Tibial nerve (tissue), 4 donors: ENCODE data around the gene CHRNG. TPM values are rescaled to one million over a fixed set of nuclear protein-coding genes. Genes with fewer than 3 reads are reported as not detected.

ENCODE experiments used
- DNase-seq, 2 donors: peaks; one replicate each; pipeline ENCODE4 v3.0.0-alpha.2; 2019; ENCODE audit warnings: low spot score in 2 of 2
- H3K27ac ChIP-seq, 4 donors: fragments of 200-600 bp; sonication (generic) in 3 of 4; one replicate each; pipeline ENCODE4 v1.5.1; 2017 to 2019; ENCODE audit warnings: mild to moderate bottlenecking in 1 of 4
- H3K27me3 ChIP-seq, 2 donors: fragments of 200-600 bp; sonication (generic) in 1 of 2; one replicate each; pipeline versions ENCODE4 v1.5.1 to v1.6.0; 2017 to 2019
- H3K36me3 ChIP-seq, 3 donors: fragments of 200-600 bp; sonication (generic); one replicate each; pipeline ENCODE4 v1.5.1; 2018 to 2019
- H3K4me1 ChIP-seq, 4 donors: fragments of 200-600 bp; sonication (generic) in 3 of 4; one replicate each; pipeline ENCODE4 v1.5.1; 2017 to 2019
- H3K4me3 ChIP-seq, 4 donors: fragments of 200-600 bp; sonication (generic) in 3 of 4; one replicate each; pipeline ENCODE4 v1.5.1; 2017 to 2019; ENCODE audit warnings: mild to moderate bottlenecking in 1 of 4, moderate library complexity in 1 of 4
- H3K9me3 ChIP-seq, 4 donors: fragments of 200-600 bp; sonication (generic) in 3 of 4; one replicate each; pipeline ENCODE4 v1.5.1; 2017 to 2019
- CTCF ChIP-seq, 5 experiments: fragments of 200-600 bp in 3 of 5; fragments of 450-650 bp in 2 of 5; sonication (generic) in 3 of 5; IDR thresholded peaks; one replicate each; pipeline ENCODE4 v1.5.1; 2016 to 2019; ENCODE audit warnings: antibody characterized with exemption in 5 of 5, mild to moderate bottlenecking in 3 of 5, moderate library complexity in 2 of 5
- EP300 ChIP-seq, 2 donors: sonication (generic); formaldehyde crosslinking; IDR thresholded peaks; one replicate each; pipeline ENCODE4 v1.6.1; 2017; ENCODE audit warnings: antibody characterized with exemption in 2 of 2, mild to moderate bottlenecking in 1 of 2
- POLR2A ChIP-seq, 2 donors: fragments of 450-650 bp; IDR thresholded peaks; one replicate each; pipeline ENCODE4 v1.6.1; 2017; ENCODE audit warnings: antibody characterized with exemption in 2 of 2, mild to moderate bottlenecking in 2 of 2, moderate library complexity in 2 of 2
- WGBS, 2 donors: methylation state at CpG; one replicate each; pipeline ENCODE4 v1.1.5; 2018; 5-methylcytosine and 5-hydroxymethylcytosine counted together
- total RNA-seq, 4 donors: library from RNA; depleted of rRNA; stranded (reverse); fragments of >200 nt; gene quantifications; one replicate each; pipeline ENCODE4 v1.1.0, GENCODE V29; 2016

Gene CHRNG
- total RNA-seq, 4 donors from 2014 or later = not detected

- no peak for DNase-seq
- Histone ChIP-seq H3K27me3 (no peaks in the 10 kb centered on the region), H3K4me3 (no peak overlapping the region), H3K9me3 (peaks cover 0 to 11% (median 0%) of the 10 kb centered on the region in 4 donors), H3K27ac (no peak overlapping the region), H3K4me1 (peaks cover 0 to 15% (median 0%) of the 10 kb centered on the region in 4 donors), H3K36me3 (peaks cover 0 to 41% (median 0%) of the 10 kb centered on the region in 3 donors)
- TF ChIP-seq CTCF (IDR thresholded peaks at IDR 0.05) (no peak), EP300 (IDR thresholded peaks at IDR 0.05) (no peak), POLR2A (IDR thresholded peaks at IDR 0.05) (no peak)
- WGBS, 2 donors = 88 to 94% methylated on average over 17 of the region's 17 CpGs
These were observed 6.3 kb downstream of the CHRNG start for GRCh38 chr2:232545511-232546375.

GRCh38 chr2:232547991-232548390 lies 8.5 kb downstream of the CHRNG start:
- H3K4me1 ChIP-seq = peaks cover 0 to 33% (median 7%) of the 10 kb centered on the region in 4 donors
- TF ChIP-seq CTCF (IDR thresholded peaks at IDR 0.05) (no peak), EP300 (IDR thresholded peaks at IDR 0.05) (no peak), POLR2A (IDR thresholded peaks at IDR 0.05) (no peak)
- H3K27me3 ChIP-seq = no peaks in the 10 kb centered on the region
- no peak overlapping the region for H3K4me3 ChIP-seq
- 96 to 97% methylated on average over 6 of the region's 6 CpGs for WGBS, 2 donors
- H3K27ac ChIP-seq = no peak overlapping the region
- peaks cover 0 to 47% (median 0%) of the 10 kb centered on the region in 3 donors for H3K36me3 ChIP-seq
- peaks cover 0 to 11% (median 0%) of the 10 kb centered on the region in 4 donors for H3K9me3 ChIP-seq
- no peak for DNase-seq

GRCh38 chr2:232549655-232550353 lies 10.3 kb downstream of the CHRNG start:
- 37 to 38% methylated on average over 21 of the region's 21 CpGs for WGBS, 2 donors
- Histone ChIP-seq H3K27ac (peak overlapping the region; percentile 91 to 99 (median 96)), H3K4me1 (peaks cover 0 to 51% (median 7%) of the 10 kb centered on the region in 4 donors), H3K4me3 (peak overlapping the region; percentile 79 to 98 (median 86)), H3K27me3 (no peaks in the 10 kb centered on the region), H3K9me3 (peaks cover 0 to 11% (median 0%) of the 10 kb centered on the region in 4 donors), H3K36me3 (peaks cover 0 to 39% (median 0%) of the 10 kb centered on the region in 3 donors)
- DNase-seq = no peak
- TF ChIP-seq CTCF (IDR thresholded peaks at IDR 0.05) = no peak
- TF ChIP-seq EP300 (IDR thresholded peaks at IDR 0.05) = no peak
- no peak for TF ChIP-seq POLR2A (IDR thresholded peaks at IDR 0.05)

- 0 to 1% methylated on average over 21 to 73 of the region's 81 CpGs for WGBS, 2 donors
- DNase-seq = peak; percentile 78 to 83
- H3K9me3 ChIP-seq = peaks cover 0 to 6% (median 0%) of the 10 kb centered on the region in 4 donors
- no peaks in the 10 kb centered on the region for H3K27me3 ChIP-seq
- H3K36me3 ChIP-seq = peaks cover 0 to 31% (median 0%) of the 10 kb centered on the region in 3 donors
- H3K4me1 ChIP-seq = peaks cover 0 to 53% (median 7%) of the 10 kb centered on the region in 4 donors
- H3K27ac ChIP-seq = peak within 1 kb of the TSS; percentile 91 to 99 (median 96)
- TF ChIP-seq POLR2A (IDR thresholded peaks at IDR 0.05) = peak; percentile 65 to 80
- peak; percentile 66 to 94 for TF ChIP-seq EP300 (IDR thresholded peaks at IDR 0.05)
- TF ChIP-seq CTCF (IDR thresholded peaks at IDR 0.05) = peak; percentile 17 to 78 (median 28)
- H3K4me3 ChIP-seq = peak within 1 kb of the TSS; percentile 79 to 98 (median 86)
These were observed 11.1 kb downstream of the CHRNG start, which contains the start of the genes EIF4E2 and TIGD1 for GRCh38 chr2:232550354-232551249. EIF4E2 (plus strand) TSS chr2:232550689; CDS start chr2:232550725, 36 bp downstream. TIGD1 (minus strand) TSS chr2:232550557; CDS start chr2:232549882, 675 bp downstream.
